H9 (cell line): ENCODE results near the gene SLC7A9. TPM values are rescaled to one million over a fixed set of nuclear protein-coding genes. Genes with fewer than 3 reads are reported as not detected.

Experiments used
- DNase-seq: peaks from one replicate; pipeline ENCODE4 v3.0.0-alpha.2; 2017
- H2AFZ ChIP-seq: one replicate; pipeline ENCODE4 v1.6.1; 2013; ENCODE audit warnings: mild to moderate bottlenecking, low read length, control low read depth, moderate library complexity
- H2AK5ac ChIP-seq: 2 replicates; pipeline ENCODE4 v1.6.1; 2013; ENCODE audit warnings: low read length, control low read depth, mixed read lengths; ENCODE audit not compliant: insufficient read length
- H2BK120ac ChIP-seq: one replicate; pipeline ENCODE4 v1.6.1; 2013; ENCODE audit warnings: low read depth, mild to moderate bottlenecking, low read length, control low read depth, inconsistent platforms; ENCODE audit not compliant: poor library complexity, severe bottlenecking
- H2BK12ac ChIP-seq: 2 replicates; pipeline ENCODE4 v1.6.1; 2013; ENCODE audit warnings: low read length, control low read depth, mixed read lengths, low read depth; ENCODE audit not compliant: insufficient read length
- H2BK15ac ChIP-seq: 2 replicates; pipeline ENCODE4 v1.6.1; 2013; ENCODE audit warnings: low read depth, low read length, control low read depth
- H2BK20ac ChIP-seq: one replicate; pipeline ENCODE4 v1.6.1; 2013; ENCODE audit warnings: low read depth, mild to moderate bottlenecking, low read length, control low read depth, inconsistent platforms; ENCODE audit not compliant: poor library complexity, severe bottlenecking
- H2BK5ac ChIP-seq: 2 replicates; pipeline ENCODE4 v1.6.1; 2013; ENCODE audit warnings: low read length, control low read depth, mixed read lengths; ENCODE audit not compliant: insufficient read length
- H3K14ac ChIP-seq: 2 replicates; pipeline ENCODE4 v1.6.1; 2013; ENCODE audit warnings: low read length, control low read depth; ENCODE audit not compliant: insufficient read depth
- H3K18ac ChIP-seq: 2 replicates; pipeline ENCODE4 v1.6.1; 2013; ENCODE audit warnings: low read depth, mild to moderate bottlenecking, mixed read lengths, low read length, control low read depth; ENCODE audit not compliant: insufficient read length
- H3K23ac ChIP-seq: 2 replicates; pipeline ENCODE4 v1.6.1; 2013; ENCODE audit warnings: low read length, control low read depth, mixed read lengths, low read depth; ENCODE audit not compliant: insufficient read length
- H3K23me2 ChIP-seq: 2 replicates; pipeline ENCODE4 v1.6.1; 2013; ENCODE audit warnings: low read depth, mild to moderate bottlenecking, mixed read lengths, low read length, control low read depth; ENCODE audit not compliant: insufficient read length, poor library complexity, severe bottlenecking
- H3K27ac ChIP-seq: 2 replicates; pipeline ENCODE4 v1.5.1; 2013; ENCODE audit warnings: low read length, control low read depth, mixed read lengths, low read depth; ENCODE audit not compliant: insufficient read length
- H3K27me3 ChIP-seq: 2 replicates; pipeline ENCODE4 v1.6.1; 2013; ENCODE audit warnings: low read length, control low read depth, inconsistent platforms; ENCODE audit not compliant: insufficient read depth
- H3K4ac ChIP-seq: 2 replicates; pipeline ENCODE4 v1.6.1; 2013; ENCODE audit warnings: low read depth, mild to moderate bottlenecking, control low read depth, inconsistent platforms, low read length, moderate library complexity
- H3K4me1 ChIP-seq: 2 replicates; pipeline ENCODE4 v1.6.1; 2013; ENCODE audit warnings: low read length, control low read depth, inconsistent platforms; ENCODE audit not compliant: insufficient read depth
- H3K4me2 ChIP-seq: 2 replicates; pipeline ENCODE4 v1.6.1; 2013; ENCODE audit warnings: low read length, control low read depth, mixed read lengths; ENCODE audit not compliant: insufficient read length, insufficient read depth
- H3K56ac ChIP-seq: 2 replicates; pipeline ENCODE4 v1.6.1; 2013; ENCODE audit warnings: low read depth, mild to moderate bottlenecking, mixed read lengths, low read length, control low read depth; ENCODE audit not compliant: insufficient read length
- H3K79me1 ChIP-seq: 2 replicates; pipeline ENCODE4 v1.6.1; 2013; ENCODE audit warnings: low read depth, mild to moderate bottlenecking, moderate library complexity, low read length, control low read depth, inconsistent platforms; ENCODE audit not compliant: insufficient read depth, poor library complexity, severe bottlenecking
- H3K79me2 ChIP-seq: 2 replicates; pipeline ENCODE4 v1.6.1; 2013; ENCODE audit warnings: low read length, control low read depth, inconsistent platforms; ENCODE audit not compliant: insufficient read depth
- H3K9ac ChIP-seq: 2 replicates; pipeline ENCODE4 v1.6.1; 2013; ENCODE audit warnings: low read length, control low read depth, mixed read lengths; ENCODE audit not compliant: insufficient read length; ENCODE audit errors: extremely low read depth
- H3K9me3 ChIP-seq: one replicate; pipeline ENCODE4 v1.6.1; 2013; ENCODE audit warnings: low read depth, low read length, inconsistent platforms; ENCODE audit not compliant: control insufficient read depth
- H3T11ph ChIP-seq: one replicate; pipeline ENCODE4 v1.6.1; 2013; ENCODE audit warnings: mild to moderate bottlenecking, low read length, control low read depth, inconsistent platforms
- H4K20me1 ChIP-seq: one replicate; pipeline ENCODE4 v1.6.1; 2013; ENCODE audit not compliant: control insufficient read depth, insufficient read length, insufficient read depth
- H4K5ac ChIP-seq: 2 replicates; pipeline ENCODE4 v1.6.1; 2013; ENCODE audit warnings: low read depth, mild to moderate bottlenecking, mixed read lengths, low read length, control low read depth; ENCODE audit not compliant: insufficient read length
- H4K8ac ChIP-seq: replicated peaks from 2 replicates; pipeline ENCODE4 v1.6.1; 2013; ENCODE audit warnings: low read length, control low read depth, mixed read lengths, low read depth; ENCODE audit not compliant: insufficient read length
- H4K91ac ChIP-seq: 2 replicates; pipeline ENCODE4 v1.6.1; 2013; ENCODE audit warnings: low read depth, mild to moderate bottlenecking, moderate library complexity, mixed read lengths, low read length, control low read depth; ENCODE audit not compliant: insufficient read length
- H3K27ac Mint-ChIP-seq, 3 experiments: 2 replicates in 2 of 3; 3 replicates in 1 of 3; pipeline ENCODE4 v1.8.0; 2020 to 2021; ENCODE audit warnings: mixed read lengths in 3 of 3, mild to moderate bottlenecking in 1 of 3, moderate library complexity in 1 of 3
- H3K27me3 Mint-ChIP-seq: 2 replicates; pipeline ENCODE4 v1.8.0; 2021; ENCODE audit warnings: low read depth, mild to moderate bottlenecking, moderate library complexity, mixed read lengths
- H3K36me3 Mint-ChIP-seq, 3 experiments: 2 replicates in 2 of 3; 3 replicates in 1 of 3; pipeline ENCODE4 v1.8.0; 2020 to 2021; ENCODE audit warnings: low read depth in 3 of 3, mixed read lengths in 3 of 3; ENCODE audit not compliant: insufficient read depth in 1 of 3
- H3K4me1 Mint-ChIP-seq, 2 experiments: 2 replicates each; pipeline ENCODE4 v1.8.0; 2020; ENCODE audit warnings: mixed read lengths in 2 of 2
- H3K4me3 Mint-ChIP-seq, 2 experiments: 2 replicates in 1 of 2; 3 replicates in 1 of 2; pipeline ENCODE4 v1.8.0; 2020 to 2021; ENCODE audit warnings: mild to moderate bottlenecking in 2 of 2, mixed read lengths in 2 of 2, moderate library complexity in 1 of 2
- H3K9me3 Mint-ChIP-seq, 2 experiments: 2 replicates in 1 of 2; 3 replicates in 1 of 2; pipeline ENCODE4 v1.8.0; 2020; ENCODE audit warnings: mild to moderate bottlenecking in 2 of 2, mixed read lengths in 2 of 2, moderate library complexity in 1 of 2
- CTCF ChIP-seq: fragments of 200-600 bp; sonication (generic); conservative IDR thresholded peaks from 3 replicates; pipeline ENCODE4 v1.8.0; 2021; ENCODE audit warnings: antibody characterized with exemption, mild to moderate bottlenecking
- WGBS: extraction: QIAGEN DNeasy Blood & Tissue Kit; methylation state at CpG from one replicate; pipeline ENCODE4 v1.1.7; 2013; ENCODE audit warnings: missing lambda C conversion rate, low lambda C conversion rate, mixed read lengths; ENCODE audit not compliant: insufficient read length; ENCODE audit errors: extremely low coverage; 5-methylcytosine and 5-hydroxymethylcytosine counted together
- total RNA-seq: library from RNA; stranded (reverse); gene quantifications from 2 replicates; pipeline ENCODE4 v1.2.1, GENCODE V29; 2021

SLC7A9 gene
- total RNA-seq, 1 experiment from 2014 or later: not detected

- Histone ChIP-seq H2AFZ (no peak overlapping the region), H4K5ac (no peak overlapping the region), H3K4me1 (peaks cover 5% of the 10 kb centered on the region; the same call in 1 of the 2 replicates), H3K23ac (no peak overlapping the region), H3K79me1 (no peaks in the 10 kb centered on the region), H2BK15ac (no peak overlapping the region), H3K27me3 (no peaks in the 10 kb centered on the region), H2BK120ac (no peak overlapping the region), H2AK5ac (no peak overlapping the region), H2BK20ac (no peak overlapping the region), H3K9me3 (no peaks in the 10 kb centered on the region), H3K56ac (no peak overlapping the region), H3K4me2 (no peak overlapping the region), H3K14ac (no peak overlapping the region; the same call in 1 of the 2 replicates), H2BK12ac (no peak overlapping the region), H3K79me2 (no peaks in the 10 kb centered on the region), H3K4ac (no peak overlapping the region), H3T11ph (no peak overlapping the region), H3K23me2 (no peaks in the 10 kb centered on the region), H2BK5ac (no peak overlapping the region), H3K18ac (no peak overlapping the region), H4K91ac (no peak overlapping the region), H4K20me1 (no peaks in the 10 kb centered on the region), H3K9ac (no peak overlapping the region), H4K8ac (no peak overlapping the region), H3K27ac (no peak overlapping the region)
- TF ChIP-seq CTCF: no peak
- H3K4me1 Mint-ChIP-seq: peaks cover 14 to 16% of the 10 kb centered on the region in 2 experiments
- no peaks in the 10 kb centered on the region for H3K9me3 Mint-ChIP-seq
- no peak for DNase-seq
- peaks cover 6 to 11% (median 8%) of the 10 kb centered on the region in 3 experiments; a peak in 5 of 7 replicates for H3K36me3 Mint-ChIP-seq
- no CpG with 5 or more reads among the region's 5 CpGs for WGBS
- H3K27me3 Mint-ChIP-seq: no peaks in the 10 kb centered on the region
- H3K27ac Mint-ChIP-seq: peak overlapping the region in 2 of 3 experiments; percentile 2 to 19; a peak in 1 of 7 replicates
- no peak overlapping the region for H3K4me3 Mint-ChIP-seq
Measured at GRCh38 chr19:32901504-32902161, 32.1 kb upstream of the SLC7A9 start.
